Lower leg skin (tissue), 4 donors: ENCODE data around the gene SLC12A3. TPM values are rescaled to one million over a fixed set of nuclear protein-coding genes. Genes with fewer than 3 reads are reported as not detected.

Experiments used
- DNase-seq, 2 donors: peaks; one replicate each; pipeline ENCODE4 v3.0.0-alpha.2; 2019; ENCODE audit warnings: low spot score in 2 of 2
- H3K4me3 ChIP-seq: fragments of 200-600 bp; sonication (generic); 2 replicates; pipeline ENCODE4 v1.5.1; 2017; ENCODE audit warnings: mild to moderate bottlenecking, low read depth; ENCODE audit not compliant: poor library complexity, severe bottlenecking
- CTCF ChIP-seq, 3 donors: fragments of 450-650 bp; IDR thresholded peaks; one replicate each; pipeline ENCODE4 v1.5.1; 2016; ENCODE audit warnings: antibody characterized with exemption in 3 of 3, mild to moderate bottlenecking in 3 of 3, moderate library complexity in 2 of 3
- POLR2A ChIP-seq, 2 donors: fragments of 450-650 bp; IDR thresholded peaks; one replicate each; pipeline ENCODE4 v1.6.1; 2016 to 2017; ENCODE audit warnings: antibody characterized with exemption in 2 of 2, mild to moderate bottlenecking in 1 of 2, moderate library complexity in 1 of 2
- WGBS, 2 donors: methylation state at CpG; one replicate each; pipeline ENCODE4 v1.1.5; 2018; 5-methylcytosine and 5-hydroxymethylcytosine counted together
- intact Hi-C: fragments of 100-400 bp; cut with DNase I; formaldehyde crosslinking; loops from one replicate; pipeline ENCODE4 v1.15.0; 2023; ENCODE audit warnings: low total_unique reads
- total RNA-seq, 4 donors: library from RNA; depleted of rRNA; stranded (reverse); fragments of >200 nt; gene quantifications; one replicate each; pipeline ENCODE4 v1.1.0, GENCODE V29; 2016

The SLC12A3 gene
- total RNA-seq, 4 donors from 2014 or later, result not detected

DNA sequence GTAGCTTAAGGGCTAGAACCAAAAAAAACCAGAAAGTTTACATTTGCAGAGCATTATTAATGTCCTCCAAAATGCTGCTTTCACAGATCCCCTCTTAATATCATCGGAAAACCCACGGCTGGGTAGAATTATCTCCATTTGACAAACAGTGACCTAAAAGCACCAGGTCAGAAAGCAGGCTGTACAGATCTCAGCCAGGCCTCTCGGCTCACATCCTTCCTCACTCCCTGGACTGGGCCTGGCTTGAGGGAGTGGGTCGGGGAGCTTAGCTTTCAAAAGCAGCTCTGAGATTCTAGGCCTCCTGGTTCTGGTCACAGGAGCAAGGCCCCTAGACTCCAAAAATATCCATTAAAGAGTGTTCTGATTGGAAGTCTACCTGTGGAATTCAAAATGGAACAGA is 9.1 kb upstream of the SLC12A3 start:
- intact Hi-C loops, result no loop called here
- TF ChIP-seq CTCF (IDR thresholded peaks at IDR 0.05), result no peak
- TF ChIP-seq POLR2A (IDR thresholded peaks at IDR 0.05), result no peak
- WGBS, 2 donors, result 65 to 80% methylated on average over 4 of the region's 4 CpGs
- no peak for DNase-seq
- H3K4me3 ChIP-seq, result no peak overlapping the region

GRCh38 chr16:56856876-56857447 is 8.0 kb upstream of the SLC12A3 start:
- intact Hi-C loops, result no loop called here
- DNase-seq, result no peak
- H3K4me3 ChIP-seq, result no peak overlapping the region
- TF ChIP-seq CTCF (IDR thresholded peaks at IDR 0.05) (no peak), POLR2A (IDR thresholded peaks at IDR 0.05) (no peak)
- 63 to 66% methylated on average over 6 of the region's 6 CpGs for WGBS, 2 donors

DNA sequence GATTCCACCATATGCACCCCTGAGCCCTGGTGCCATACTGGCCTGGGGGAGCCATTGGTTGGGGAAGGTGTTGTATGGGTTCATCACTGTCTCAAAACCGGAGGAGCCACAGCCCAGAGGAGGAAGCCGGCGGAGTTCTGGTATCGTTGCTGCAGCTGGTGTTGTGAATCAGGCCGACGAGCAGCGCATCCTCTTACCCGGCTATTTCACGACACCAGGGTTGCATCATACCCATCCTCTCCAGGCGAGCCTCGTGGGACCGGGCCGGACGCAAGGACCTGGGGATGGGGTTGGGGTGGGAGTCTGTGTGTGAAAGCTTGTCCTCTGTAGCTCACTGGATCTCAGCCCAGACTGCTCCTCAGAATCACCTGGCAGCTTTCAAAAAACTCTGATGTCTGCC is 6.6 kb upstream of the SLC12A3 start:
- TF ChIP-seq CTCF (IDR thresholded peaks at IDR 0.05) (no peak), POLR2A (IDR thresholded peaks at IDR 0.05) (no peak)
- 83 to 94% methylated on average over 10 to 14 of the region's 14 CpGs for WGBS, 2 donors
- no peak for DNase-seq
- H3K4me3 ChIP-seq, result no peak overlapping the region
- intact Hi-C loops, result no loop called here

- intact Hi-C loops, result loop anchor here (10.0 kb wide), 1 partner anchor 95 kb away; no protein-coding TSS in a partner anchor
- 87 to 90% methylated on average over 2 of the region's 2 CpGs for WGBS, 2 donors
Measured at GRCh38 chr16:56859636-56860035, 5.4 kb upstream of the SLC12A3 start.

GRCh38 chr16:56860226-56861020 is 4.6 kb upstream of the SLC12A3 start:
- intact Hi-C loops, result loop anchor here (10.0 kb wide), 1 partner anchor 94 kb away; no protein-coding TSS in a partner anchor
- no peak for DNase-seq
- TF ChIP-seq POLR2A (IDR thresholded peaks at IDR 0.05) (no peak), CTCF (IDR thresholded peaks at IDR 0.05) (no peak)
- H3K4me3 ChIP-seq, result no peak overlapping the region
- 71 to 80% methylated on average over 9 of the region's 9 CpGs for WGBS, 2 donors

More at GRCh38 chr16:56859636-56860035, 5.4 kb upstream of the SLC12A3 start:
- no peak for TF ChIP-seq CTCF (IDR thresholded peaks at IDR 0.05)
- TF ChIP-seq POLR2A (IDR thresholded peaks at IDR 0.05), result no peak
- H3K4me3 ChIP-seq, result no peak overlapping the region
- no peak for DNase-seq
